Stimulated activated CD4-positive, alpha-beta T cell treated with anti-CD3 and anti-CD28 coated beads, Interleukin-12 subunit alpha, Interleukin-12 subunit beta, amount 100 ng/mL, for 48 hours (primary cell): ENCODE measurements around the gene UBAP2L.
A peak's percentile ranks its signal among the peaks of the same experiment; 100 is the strongest.
"Not testable (repeated sequence)": the region's sequence is repeated elsewhere in the genome, so short reads cannot be mapped to it uniquely, and the experiment has no call there.

Source experiments
- DNase-seq, 3 donors: peaks; one replicate each; pipeline ENCODE4 v3.0.0-alpha.2; 2020; ENCODE audit warnings: low read depth in 2 of 3, low spot score in 1 of 3

The UBAP2L gene

GRCh38 chr1:154199563-154199879, 21.2 kb upstream of the UBAP2L start:
- DNase-seq: no peak

- peak in 2 of 3 donors; percentile 28 to 31 for DNase-seq
Measured at GRCh38 chr1:154205778-154206177, 15.0 kb upstream of the UBAP2L start.

GRCh38 chr1:154206196-154206595, 14.6 kb upstream of the UBAP2L start, which contains the start of gene CFAP141:
Gene CFAP141 (minus strand): TSS chr1:154206333. CDS start chr1:154206307, 26 bp downstream.
- no peak for DNase-seq

- DNase-seq: no peak
Measured at GRCh38 chr1:154207262-154207661, 13.5 kb upstream of the UBAP2L start.

GRCh38 chr1:154208677-154209388, 11.9 kb upstream of the UBAP2L start:
- no peak for DNase-seq

- no peak for DNase-seq
Measured at GRCh38 chr1:154212083-154212482, 8.7 kb upstream of the UBAP2L start.

- no peak for DNase-seq
Measured at GRCh38 chr1:154213274-154213673, 7.5 kb upstream of the UBAP2L start.

GRCh38 chr1:154218545-154218944, 2.2 kb upstream of the UBAP2L start:
- no peak for DNase-seq

- no peak for DNase-seq
Measured at GRCh38 chr1:154219541-154219940, 1.2 kb upstream of the UBAP2L start.

- no peak for DNase-seq
Measured at GRCh38 chr1:154220970-154221277, 169 bp downstream of the UBAP2L start.

- DNase-seq: peak; percentile 41 to 47 (median 42)
Measured at GRCh38 chr1:154221278-154222001, 685 bp downstream of the UBAP2L start.

- no peak for DNase-seq
Measured at GRCh38 chr1:154222518-154222917, 1.8 kb downstream of the UBAP2L start.

- no peak for DNase-seq
Measured at GRCh38 chr1:154222918-154223317, 2.2 kb downstream of the UBAP2L start.

GRCh38 chr1:154223621-154224020, 2.9 kb downstream of the UBAP2L start:
- no peak for DNase-seq

- no peak for DNase-seq
Measured at GRCh38 chr1:154225370-154225769, 4.6 kb downstream of the UBAP2L start.

- DNase-seq: not testable (repeated sequence)
Measured at GRCh38 chr1:154231112-154231511, 10.4 kb downstream of the UBAP2L start.

- DNase-seq: not testable (repeated sequence)
Measured at GRCh38 chr1:154233127-154233526, 12.4 kb downstream of the UBAP2L start.

GRCh38 chr1:154236855-154237254, 16.1 kb downstream of the UBAP2L start:
- DNase-seq: no peak

GRCh38 chr1:154237435-154237834, 16.7 kb downstream of the UBAP2L start:
- DNase-seq: no peak

- no peak for DNase-seq
Measured at GRCh38 chr1:154237880-154238506, 17.2 kb downstream of the UBAP2L start.

GRCh38 chr1:154239491-154239890, 18.7 kb downstream of the UBAP2L start:
- DNase-seq: no peak

GRCh38 chr1:154240294-154240833, 19.6 kb downstream of the UBAP2L start:
- no peak for DNase-seq
